Lower leg skin (tissue), 4 donors: ENCODE results near the gene MPZL1. TPM values are rescaled to one million over a fixed set of nuclear protein-coding genes. Genes with fewer than 3 reads are reported as not detected.

Source experiments
- DNase-seq, 2 donors: peaks; one replicate each; pipeline ENCODE4 v3.0.0-alpha.2; 2019; ENCODE audit warnings: low spot score in 2 of 2
- H3K4me3 ChIP-seq: fragments of 200-600 bp; sonication (generic); 2 replicates; pipeline ENCODE4 v1.5.1; 2017; ENCODE audit warnings: mild to moderate bottlenecking, low read depth; ENCODE audit not compliant: poor library complexity, severe bottlenecking
- POLR2A ChIP-seq, 2 donors: fragments of 450-650 bp; IDR thresholded peaks; one replicate each; pipeline ENCODE4 v1.6.1; 2016 to 2017; ENCODE audit warnings: antibody characterized with exemption in 2 of 2, mild to moderate bottlenecking in 1 of 2, moderate library complexity in 1 of 2
- WGBS, 2 donors: methylation state at CpG; one replicate each; pipeline ENCODE4 v1.1.5; 2018; 5-methylcytosine and 5-hydroxymethylcytosine counted together
- intact Hi-C: fragments of 100-400 bp; cut with DNase I; formaldehyde crosslinking; loops from one replicate; pipeline ENCODE4 v1.15.0; 2023; ENCODE audit warnings: low total_unique reads
- total RNA-seq, 4 donors: library from RNA; depleted of rRNA; stranded (reverse); fragments of >200 nt; gene quantifications; one replicate each; pipeline ENCODE4 v1.1.0, GENCODE V29; 2016
- TF ChIP-seq, protein P1 (sequence below), 3 donors: fragments of 450-650 bp; IDR thresholded peaks; one replicate each; pipeline ENCODE4 v1.5.1; 2016; ENCODE audit warnings: antibody characterized with exemption in 3 of 3, mild to moderate bottlenecking in 3 of 3, moderate library complexity in 2 of 3

MPZL1 gene
- total RNA-seq, 4 donors from 2014 or later = 24.9 to 54.6 (median 30.9) TPM

- TF ChIP-seq, protein P1, sequence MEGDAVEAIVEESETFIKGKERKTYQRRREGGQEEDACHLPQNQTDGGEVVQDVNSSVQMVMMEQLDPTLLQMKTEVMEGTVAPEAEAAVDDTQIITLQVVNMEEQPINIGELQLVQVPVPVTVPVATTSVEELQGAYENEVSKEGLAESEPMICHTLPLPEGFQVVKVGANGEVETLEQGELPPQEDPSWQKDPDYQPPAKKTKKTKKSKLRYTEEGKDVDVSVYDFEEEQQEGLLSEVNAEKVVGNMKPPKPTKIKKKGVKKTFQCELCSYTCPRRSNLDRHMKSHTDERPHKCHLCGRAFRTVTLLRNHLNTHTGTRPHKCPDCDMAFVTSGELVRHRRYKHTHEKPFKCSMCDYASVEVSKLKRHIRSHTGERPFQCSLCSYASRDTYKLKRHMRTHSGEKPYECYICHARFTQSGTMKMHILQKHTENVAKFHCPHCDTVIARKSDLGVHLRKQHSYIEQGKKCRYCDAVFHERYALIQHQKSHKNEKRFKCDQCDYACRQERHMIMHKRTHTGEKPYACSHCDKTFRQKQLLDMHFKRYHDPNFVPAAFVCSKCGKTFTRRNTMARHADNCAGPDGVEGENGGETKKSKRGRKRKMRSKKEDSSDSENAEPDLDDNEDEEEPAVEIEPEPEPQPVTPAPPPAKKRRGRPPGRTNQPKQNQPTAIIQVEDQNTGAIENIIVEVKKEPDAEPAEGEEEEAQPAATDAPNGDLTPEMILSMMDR (IDR thresholded peaks at IDR 0.05) = no peak
- no peak for TF ChIP-seq POLR2A (IDR thresholded peaks at IDR 0.05)
- no peak for DNase-seq
- WGBS, 2 donors = 48 to 65% methylated on average over 12 of the region's 12 CpGs
- intact Hi-C loops = no loop called here
- no peak overlapping the region for H3K4me3 ChIP-seq
These were observed 99.0 kb downstream of the MPZL1 start for GRCh38 chr1:167820684-167821355.

DNA sequence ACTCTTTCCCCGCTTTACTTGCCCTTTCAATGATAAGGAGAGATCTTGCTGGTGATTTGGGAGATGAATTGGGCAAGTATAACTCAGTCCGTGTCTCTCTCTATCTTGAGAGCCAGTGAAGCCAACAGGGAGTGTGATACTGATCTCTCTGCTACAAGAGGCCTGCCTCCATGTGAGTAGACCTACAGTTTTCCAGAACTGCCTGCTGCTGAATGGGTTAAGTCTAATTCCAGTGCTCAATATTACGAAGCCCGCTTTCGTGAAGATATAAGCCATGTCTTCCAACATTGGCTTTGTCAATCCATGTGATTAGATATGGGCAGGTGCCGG is 99.5 kb downstream of the MPZL1 start:
- WGBS, 2 donors = 85 to 91% methylated on average over 6 of the region's 6 CpGs
- TF ChIP-seq, protein P1 (IDR thresholded peaks at IDR 0.05) = no peak
- no peak for TF ChIP-seq POLR2A (IDR thresholded peaks at IDR 0.05)
- no peak overlapping the region for H3K4me3 ChIP-seq
- DNase-seq = no peak
- intact Hi-C loops = no loop called here

GRCh38 chr1:167821969-167822685 is 100.3 kb downstream of the MPZL1 start:
- intact Hi-C loops = no loop called here
- WGBS, 2 donors = 86% methylated on average over 4 of the region's 4 CpGs
- no peak for TF ChIP-seq POLR2A (IDR thresholded peaks at IDR 0.05)
- TF ChIP-seq, protein P1 (IDR thresholded peaks at IDR 0.05) = no peak
- no peak for DNase-seq
- H3K4me3 ChIP-seq = no peak overlapping the region

GRCh38 chr1:167824163-167824794 is 102.5 kb downstream of the MPZL1 start:
- H3K4me3 ChIP-seq = no peak overlapping the region
- intact Hi-C loops = no loop called here
- peak in 1 of 2 donors; percentile 53 for DNase-seq
- TF ChIP-seq, protein P1 (IDR thresholded peaks at IDR 0.05) = no peak
- TF ChIP-seq POLR2A (IDR thresholded peaks at IDR 0.05) = no peak
- WGBS, 2 donors = 57 to 73% methylated on average over 9 of the region's 9 CpGs

- 85 to 87% methylated on average over 4 of the region's 4 CpGs for WGBS, 2 donors
- DNase-seq = peak in 1 of 2 donors; percentile 17
- H3K4me3 ChIP-seq = no peak overlapping the region
- TF ChIP-seq POLR2A (IDR thresholded peaks at IDR 0.05) = no peak
- TF ChIP-seq, protein P1 (IDR thresholded peaks at IDR 0.05) = no peak
- intact Hi-C loops = no loop called here
These were observed 103.8 kb downstream of the MPZL1 start for GRCh38 chr1:167825419-167826079.
